ENCODE measurements around the gene CLCN2. TPM values are rescaled to one million over a fixed set of nuclear protein-coding genes. Genes with fewer than 3 reads are reported as not detected.
A peak's percentile ranks its signal among the peaks of the same experiment; 100 is the strongest.

The CLCN2 gene
- total RNA-seq, 1 donor from 2014 or later: 9.6 TPM

DNA sequence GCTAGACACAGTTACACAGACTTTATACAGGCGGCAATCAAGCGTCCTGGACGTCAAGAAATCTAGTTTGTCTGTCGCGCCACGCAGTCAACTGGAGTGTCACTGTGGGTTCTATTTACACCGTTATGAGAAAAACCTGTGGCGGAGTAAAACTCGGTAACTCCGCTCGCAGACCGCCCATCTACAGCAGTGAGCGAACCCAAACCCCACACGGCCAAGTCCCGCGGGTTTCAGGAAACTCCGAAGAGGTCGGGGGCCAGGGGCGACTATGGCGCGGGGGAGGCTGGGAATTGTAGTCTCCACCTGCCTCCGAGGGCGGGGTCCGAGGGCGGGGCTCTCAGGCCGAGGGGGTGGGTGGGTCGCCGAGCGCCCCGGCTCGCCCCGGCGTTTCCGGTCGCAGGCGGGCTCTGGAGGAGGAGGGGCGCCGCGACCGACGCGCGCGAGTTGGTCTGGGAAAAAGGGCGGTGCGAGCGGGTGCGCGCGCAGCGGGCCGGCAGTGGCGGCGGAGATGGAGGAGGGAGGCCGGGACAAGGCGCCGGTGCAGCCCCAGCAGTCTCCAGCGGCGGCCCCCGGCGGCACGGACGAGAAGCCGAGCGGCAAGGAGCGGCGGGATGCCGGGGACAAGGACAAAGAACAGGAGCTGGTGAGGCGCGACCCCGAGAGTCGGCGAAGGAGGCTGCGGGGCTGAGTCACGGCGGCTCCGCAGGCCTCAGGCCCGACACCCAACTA, 62.5 kb downstream of the CLCN2 start, which contains the start of gene PSMD2:
Gene PSMD2, plus strand, starts transcription at position 483 of the 729 bp plus-strand sequence. Its CDS starts 26 bp downstream, at position 509.
- H3K36me3 Mint-ChIP-seq (ENCODE audit: low read depth): peaks cover 40% of the 10 kb centered on the region
- H3K4me1 Mint-ChIP-seq (ENCODE audit: low read depth): peaks cover 17% of the 10 kb centered on the region
- peak within 1 kb of the TSS; percentile 58 for H3K27ac Mint-ChIP-seq
- intact Hi-C loops (cut with micrococcal nuclease): loop anchor here (1.0 to 2.0 kb wide), 6 partner anchors 15 to 144 kb away; partner anchors contain the start of genes ABCF3, AP2M1, DVL3 and EEF1AKMT4
- H3K9me3 Mint-ChIP-seq: no peaks in the 10 kb centered on the region
- H3K4me3 Mint-ChIP-seq (ENCODE audit: low read depth): peak within 1 kb of the TSS; percentile 92
- peak; percentile 94 for DNase-seq (ENCODE audit: low spot score)
- peaks cover 2% of the 10 kb centered on the region for H3K27me3 Mint-ChIP-seq (ENCODE audit: low read depth)

GRCh38 chr3:184296616-184297015, 64.8 kb downstream of the CLCN2 start:
- Mint-ChIP-seq H3K4me1 (ENCODE audit: low read depth) (peaks cover 16% of the 10 kb centered on the region), H3K9me3 (no peaks in the 10 kb centered on the region)

More at GRCh38 chr3:184296616-184297015, 64.8 kb downstream of the CLCN2 start:
- H3K27ac Mint-ChIP-seq: no peak overlapping the region
- intact Hi-C loops (cut with micrococcal nuclease): no loop called here
- H3K27me3 Mint-ChIP-seq (ENCODE audit: low read depth): peaks cover 2% of the 10 kb centered on the region
- H3K36me3 Mint-ChIP-seq (ENCODE audit: low read depth): peaks cover 18% of the 10 kb centered on the region
- H3K4me3 Mint-ChIP-seq (ENCODE audit: low read depth): no peak overlapping the region
- no peak for DNase-seq (ENCODE audit: low spot score)

Other genes starting within 250 kb of the CLCN2 start
- gene EIF2B5, start 226.2 kb downstream of the CLCN2 start, total RNA-seq: 70.2 and 75.0 TPM in 2 replicates
- gene DVL3, start 206.2 kb downstream of the CLCN2 start, total RNA-seq: 53.8 and 56.1 TPM in 2 replicates
- 234 and 240 TPM in 2 replicates for gene AP2M1, start 186.8 kb downstream of the CLCN2 start, total RNA-seq
- gene ABCF3, start 175.4 kb downstream of the CLCN2 start, total RNA-seq: 68.2 and 73.4 TPM in 2 replicates
- gene VWA5B2, start 132.0 kb downstream of the CLCN2 start, total RNA-seq: 0.11 TPM in 1 of 2 replicates, not detected in the other
- gene ALG3, start 112.6 kb downstream of the CLCN2 start, total RNA-seq: 64.0 and 66.6 TPM in 2 replicates
- gene EEF1AKMT4, start 111.9 kb downstream of the CLCN2 start, total RNA-seq: 9.5 and 10.6 TPM in 2 replicates
- 0.18 TPM in 1 of 2 replicates, not detected in the other for gene CAMK2N2, start 100.1 kb downstream of the CLCN2 start, total RNA-seq
- gene ECE2, start 85.6 kb downstream of the CLCN2 start, total RNA-seq: not detected in 2 replicates
- gene PSMD2, start 62.4 kb downstream of the CLCN2 start, total RNA-seq: 268 and 275 TPM in 2 replicates
- 624 and 628 TPM in 2 replicates for gene EIF4G1, start 47.0 kb downstream of the CLCN2 start, total RNA-seq
- gene FAM131A, start 24.0 kb downstream of the CLCN2 start, total RNA-seq: 12.6 and 13.9 TPM in 2 replicates
- 150 and 155 TPM in 2 replicates for gene POLR2H, start 105 bp upstream of the CLCN2 start, total RNA-seq
- gene THPO, start 16.6 kb upstream of the CLCN2 start, total RNA-seq: not detected in 2 replicates
- 0.07 TPM in 1 of 2 replicates, not detected in the other for gene CHRD, start 18.4 kb upstream of the CLCN2 start, total RNA-seq
- not detected in 2 replicates for gene EPHB3, start 200.2 kb upstream of the CLCN2 start, total RNA-seq

Measured in activated T-helper 2 cell treated with anti-CD3 and anti-CD28 coated beads, Interferon-gamma antibody, Interleukin-2, Interleukin-4, amounts not matched to agents 10 μg/mL and 5 μg/mL and 100 μg/mL, durations not matched to agents 14 hours and 24 hours and 36 hours (primary cell).